Measurements from ENCODE around the gene KCNJ9. TPM values are rescaled to one million over a fixed set of nuclear protein-coding genes. Genes with fewer than 3 reads are reported as not detected.

KCNJ9 gene
- total RNA-seq, 1 experiment from 2014 or later = not detected

DNA sequence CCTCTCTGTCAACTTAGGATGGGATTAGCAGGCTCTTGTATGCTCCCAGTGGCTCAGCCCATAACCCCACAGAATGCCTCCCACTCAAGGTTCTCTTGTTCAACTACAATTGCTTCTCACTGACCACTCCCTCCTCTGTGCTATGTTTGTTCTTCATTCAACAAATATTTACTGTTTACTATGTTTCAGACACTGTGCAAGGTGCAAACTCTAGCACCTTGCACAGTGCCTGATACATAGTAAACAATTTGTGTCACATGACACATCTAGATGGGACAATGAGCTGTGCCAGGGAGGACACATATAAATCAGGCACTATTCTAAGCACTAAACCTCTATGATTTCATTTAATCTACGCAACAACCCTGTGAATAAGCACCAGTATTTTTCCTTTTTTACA, 49.6 kb downstream of the KCNJ9 start:
- CTCF ChIA-PET = interaction anchor here (0.6 kb wide), 1 partner anchor 242 kb away, joined by 4 read pairs; no protein-coding TSS in a partner anchor
- Mint-ChIP-seq H3K27me3 (ENCODE audit: insufficient read depth, unreplicated experiment) (no peaks in the 10 kb centered on the region), H3K36me3 (ENCODE audit: insufficient read depth, unreplicated experiment) (no peaks in the 10 kb centered on the region), H3K4me1 (ENCODE audit: low read depth, unreplicated experiment) (peaks cover 20% of the 10 kb centered on the region), H3K4me3 (ENCODE audit: unreplicated experiment) (no peak overlapping the region), H3K9me3 (ENCODE audit: unreplicated experiment) (no peaks in the 10 kb centered on the region), H3K27ac (ENCODE audit: unreplicated experiment) (no peak overlapping the region)
- Histone ChIP-seq H3K9me3 (no peaks in the 10 kb centered on the region), H3K4me3 (ENCODE audit: low read depth, low read length) (no peak overlapping the region), H3K4me1 (peaks cover 2% of the 10 kb centered on the region), H3K36me3 (ENCODE audit: control insufficient read depth, insufficient read depth, low read length) (no peaks in the 10 kb centered on the region), H3K27me3 (replicated peaks; ENCODE audit: control insufficient read depth, insufficient read depth, low read length) (no peaks in the 10 kb centered on the region)
- POLR2A ChIA-PET = no interaction called here
- intact Hi-C loops (cut with micrococcal nuclease; ENCODE audit: unreplicated experiment) = no loop called here
- TF ChIP-seq CTCF (IDR thresholded peaks at IDR 0.05; ENCODE audit: insufficient read depth in 1 of 2, low read depth in 1 of 2, low read length in 1 of 2, severe bottlenecking in 1 of 2, unreplicated experiment in 1 of 2) = no peak
- DNase-seq = no peak
- BruUV-seq (replicated peaks) = no TSS peak

GRCh38 chr1:160131803-160132565, 50.6 kb downstream of the KCNJ9 start:
- no peaks in the 10 kb centered on the region for H3K9me3 ChIP-seq
- Mint-ChIP-seq H3K9me3 (ENCODE audit: unreplicated experiment) (no peaks in the 10 kb centered on the region), H3K36me3 (ENCODE audit: insufficient read depth, unreplicated experiment) (no peaks in the 10 kb centered on the region), H3K4me3 (ENCODE audit: unreplicated experiment) (no peak overlapping the region), H3K4me1 (ENCODE audit: low read depth, unreplicated experiment) (peaks cover 20% of the 10 kb centered on the region), H3K27me3 (ENCODE audit: insufficient read depth, unreplicated experiment) (no peaks in the 10 kb centered on the region), H3K27ac (ENCODE audit: unreplicated experiment) (no peak overlapping the region)
- no peak for DNase-seq
- no peaks in the 10 kb centered on the region; the same call in 1 of the 2 replicates for H3K27me3 ChIP-seq (replicated peaks; ENCODE audit: control insufficient read depth, insufficient read depth, low read length)
- intact Hi-C loops (cut with micrococcal nuclease; ENCODE audit: unreplicated experiment) = no loop called here
- H3K4me3 ChIP-seq (ENCODE audit: low read depth, low read length) = no peak overlapping the region
- no peak for TF ChIP-seq CTCF (IDR thresholded peaks at IDR 0.05; ENCODE audit: insufficient read depth in 1 of 2, low read depth in 1 of 2, low read length in 1 of 2, severe bottlenecking in 1 of 2, unreplicated experiment in 1 of 2)
- ChIA-PET CTCF (no interaction called here), POLR2A (no interaction called here)
- H3K36me3 ChIP-seq (ENCODE audit: control insufficient read depth, insufficient read depth, low read length) = no peaks in the 10 kb centered on the region
- no TSS peak for BruUV-seq (replicated peaks)
- H3K4me1 ChIP-seq = no peaks in the 10 kb centered on the region; the same call in none of the 2 replicates

GRCh38 chr1:160133990-160134770, 52.8 kb downstream of the KCNJ9 start:
- no peak for TF ChIP-seq CTCF (IDR thresholded peaks at IDR 0.05; ENCODE audit: insufficient read depth in 1 of 2, low read depth in 1 of 2, low read length in 1 of 2, severe bottlenecking in 1 of 2, unreplicated experiment in 1 of 2)
- no peaks in the 10 kb centered on the region for H3K36me3 ChIP-seq (ENCODE audit: control insufficient read depth, insufficient read depth, low read length)
- no peaks in the 10 kb centered on the region for H3K36me3 Mint-ChIP-seq (ENCODE audit: insufficient read depth, unreplicated experiment)
- no peak overlapping the region for H3K27ac Mint-ChIP-seq (ENCODE audit: unreplicated experiment)
- H3K4me1 Mint-ChIP-seq (ENCODE audit: low read depth, unreplicated experiment) = peaks cover 13% of the 10 kb centered on the region
- no TSS peak for BruUV-seq (replicated peaks)
- ChIA-PET POLR2A (no interaction called here), CTCF (no interaction called here)
- no peak for DNase-seq
- intact Hi-C loops (cut with micrococcal nuclease; ENCODE audit: unreplicated experiment) = no loop called here
- H3K9me3 ChIP-seq = no peaks in the 10 kb centered on the region
- no peaks in the 10 kb centered on the region for H3K9me3 Mint-ChIP-seq (ENCODE audit: unreplicated experiment)
- H3K4me3 Mint-ChIP-seq (ENCODE audit: unreplicated experiment) = no peak overlapping the region
- no peak overlapping the region for H3K4me3 ChIP-seq (ENCODE audit: low read depth, low read length)
- H3K27me3 ChIP-seq (replicated peaks; ENCODE audit: control insufficient read depth, insufficient read depth, low read length) = no peaks in the 10 kb centered on the region; the same call in 1 of the 2 replicates
- no peaks in the 10 kb centered on the region for H3K27me3 Mint-ChIP-seq (ENCODE audit: insufficient read depth, unreplicated experiment)
- H3K4me1 ChIP-seq = no peaks in the 10 kb centered on the region; the same call in 1 of the 2 replicates
